ENCODE measurements around the gene PLA2G4A. TPM values are rescaled to one million over a fixed set of nuclear protein-coding genes. Genes with fewer than 3 reads are reported as not detected.

The PLA2G4A gene
- total RNA-seq, 1 donor from 2014 or later: 2.8 TPM

DNA sequence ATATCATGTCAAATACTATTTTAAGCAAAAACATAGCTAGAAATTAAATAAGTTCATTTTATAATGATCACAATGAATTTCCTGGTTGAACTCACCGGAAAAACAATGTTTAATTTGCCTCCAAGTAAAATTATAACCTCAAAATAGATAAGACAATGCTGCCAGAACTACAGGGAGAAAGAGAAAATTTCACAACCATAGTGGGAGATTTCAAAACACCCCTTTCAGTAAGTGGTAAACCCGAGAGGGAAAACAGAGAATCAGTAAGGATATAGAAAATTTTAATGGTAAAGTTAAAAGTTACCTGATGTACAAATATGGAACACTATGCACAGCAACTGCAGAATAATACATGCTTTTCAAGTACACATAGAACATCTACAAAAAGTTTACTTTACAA, 43.2 kb upstream of the PLA2G4A start:
- Mint-ChIP-seq H3K4me1 (ENCODE audit: unreplicated experiment) (no peaks in the 10 kb centered on the region), H3K27me3 (peaks cover 4% of the 10 kb centered on the region), H3K36me3 (no peaks in the 10 kb centered on the region), H3K9me3 (no peaks in the 10 kb centered on the region), H3K4me3 (no peak overlapping the region), H3K27ac (no peak overlapping the region)
- DNase-seq (ENCODE audit: extremely low spot score, unreplicated experiment): no peak
- TF ChIP-seq, protein P1, sequence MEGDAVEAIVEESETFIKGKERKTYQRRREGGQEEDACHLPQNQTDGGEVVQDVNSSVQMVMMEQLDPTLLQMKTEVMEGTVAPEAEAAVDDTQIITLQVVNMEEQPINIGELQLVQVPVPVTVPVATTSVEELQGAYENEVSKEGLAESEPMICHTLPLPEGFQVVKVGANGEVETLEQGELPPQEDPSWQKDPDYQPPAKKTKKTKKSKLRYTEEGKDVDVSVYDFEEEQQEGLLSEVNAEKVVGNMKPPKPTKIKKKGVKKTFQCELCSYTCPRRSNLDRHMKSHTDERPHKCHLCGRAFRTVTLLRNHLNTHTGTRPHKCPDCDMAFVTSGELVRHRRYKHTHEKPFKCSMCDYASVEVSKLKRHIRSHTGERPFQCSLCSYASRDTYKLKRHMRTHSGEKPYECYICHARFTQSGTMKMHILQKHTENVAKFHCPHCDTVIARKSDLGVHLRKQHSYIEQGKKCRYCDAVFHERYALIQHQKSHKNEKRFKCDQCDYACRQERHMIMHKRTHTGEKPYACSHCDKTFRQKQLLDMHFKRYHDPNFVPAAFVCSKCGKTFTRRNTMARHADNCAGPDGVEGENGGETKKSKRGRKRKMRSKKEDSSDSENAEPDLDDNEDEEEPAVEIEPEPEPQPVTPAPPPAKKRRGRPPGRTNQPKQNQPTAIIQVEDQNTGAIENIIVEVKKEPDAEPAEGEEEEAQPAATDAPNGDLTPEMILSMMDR (conservative IDR thresholded peaks at IDR 0.05): no peak

DNA sequence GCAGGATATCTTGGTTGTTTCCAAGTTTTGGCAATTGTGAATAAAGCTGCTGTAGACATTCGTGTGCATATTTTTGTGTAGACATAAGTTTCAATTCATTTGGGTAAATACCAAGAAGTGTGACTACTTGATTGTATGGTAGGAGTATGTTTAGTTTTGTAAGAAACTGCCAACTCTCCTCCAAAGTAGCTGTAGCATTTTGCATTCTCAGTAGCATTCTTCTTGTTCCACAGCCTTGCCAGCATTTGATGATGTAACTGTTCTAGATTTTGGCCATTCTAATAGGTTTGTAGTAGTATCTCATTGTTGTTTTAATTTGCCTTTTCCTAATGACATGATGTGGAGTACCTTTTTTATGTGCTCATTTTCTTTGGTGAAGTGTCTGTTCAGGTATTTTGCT, 38.6 kb upstream of the PLA2G4A start:
- TF ChIP-seq, protein P1 (conservative IDR thresholded peaks at IDR 0.05): no peak
- no peaks in the 10 kb centered on the region for H3K4me1 Mint-ChIP-seq (ENCODE audit: unreplicated experiment)
- H3K27ac Mint-ChIP-seq: no peak overlapping the region
- H3K9me3 Mint-ChIP-seq: no peaks in the 10 kb centered on the region
- H3K36me3 Mint-ChIP-seq: no peaks in the 10 kb centered on the region
- no peak overlapping the region for H3K4me3 Mint-ChIP-seq
- no peak for DNase-seq (ENCODE audit: extremely low spot score, unreplicated experiment)
- H3K27me3 Mint-ChIP-seq: no peaks in the 10 kb centered on the region

DNA sequence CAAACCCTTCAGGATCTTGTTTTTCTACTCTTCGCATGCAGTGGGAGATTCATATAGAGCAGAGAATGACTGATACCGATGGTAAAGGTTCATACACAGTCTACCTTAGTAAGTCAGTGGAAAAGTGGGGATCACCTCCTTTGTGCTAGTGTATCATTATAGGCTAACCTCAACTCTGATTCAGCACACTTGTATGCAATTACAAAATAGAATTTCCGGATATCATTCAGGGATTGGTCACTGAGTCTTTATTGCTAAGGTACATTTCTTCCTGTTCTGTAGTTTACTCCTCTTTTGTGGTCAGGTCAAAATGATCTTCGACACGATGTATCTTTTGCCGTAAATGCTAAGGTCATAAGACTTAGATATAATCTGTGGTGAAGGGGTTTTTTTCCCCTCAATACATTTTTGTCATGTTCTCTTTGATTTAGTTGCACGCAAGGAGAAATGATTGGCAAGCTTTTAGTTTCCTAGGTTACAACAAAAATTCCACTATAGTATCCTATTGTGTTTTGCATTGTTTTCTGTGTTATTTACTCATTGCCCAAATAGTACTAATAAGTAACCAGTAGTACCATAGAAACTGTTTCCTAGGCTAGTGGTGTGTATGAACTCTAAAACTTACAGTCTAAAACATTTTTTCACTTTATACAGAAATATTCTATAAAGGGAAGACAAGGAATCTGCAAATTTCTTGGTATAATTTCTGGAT, 35.7 kb upstream of the PLA2G4A start:
- Mint-ChIP-seq H3K27me3 (no peaks in the 10 kb centered on the region), H3K9me3 (no peaks in the 10 kb centered on the region), H3K36me3 (no peaks in the 10 kb centered on the region), H3K27ac (no peak overlapping the region), H3K4me1 (ENCODE audit: unreplicated experiment) (no peaks in the 10 kb centered on the region), H3K4me3 (no peak overlapping the region)
- TF ChIP-seq, protein P1 (conservative IDR thresholded peaks at IDR 0.05): no peak
- no peak for DNase-seq (ENCODE audit: extremely low spot score, unreplicated experiment)

DNA sequence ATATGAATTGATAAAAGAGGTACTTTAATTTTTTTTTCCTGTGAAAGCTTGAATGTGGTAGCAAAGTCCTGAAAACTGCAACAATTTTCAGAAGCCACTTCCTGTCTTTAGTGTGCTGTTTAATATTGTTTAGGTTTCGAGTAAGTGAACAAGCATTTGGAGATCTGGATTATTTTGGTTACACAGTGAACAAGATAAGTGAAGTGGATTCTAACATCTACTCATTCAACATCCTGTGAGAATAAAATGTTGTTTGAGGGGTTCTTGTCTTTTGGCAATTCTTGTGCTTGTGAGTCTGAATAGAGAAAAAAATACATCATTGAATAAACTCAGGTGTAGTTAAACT, 35.2 kb upstream of the PLA2G4A start:
- Mint-ChIP-seq H3K36me3 (no peaks in the 10 kb centered on the region), H3K4me1 (ENCODE audit: unreplicated experiment) (no peaks in the 10 kb centered on the region), H3K27ac (no peak overlapping the region), H3K9me3 (no peaks in the 10 kb centered on the region), H3K27me3 (no peaks in the 10 kb centered on the region), H3K4me3 (no peak overlapping the region)
- no peak for DNase-seq (ENCODE audit: extremely low spot score, unreplicated experiment)
- TF ChIP-seq, protein P1 (conservative IDR thresholded peaks at IDR 0.05): no peak

DNA sequence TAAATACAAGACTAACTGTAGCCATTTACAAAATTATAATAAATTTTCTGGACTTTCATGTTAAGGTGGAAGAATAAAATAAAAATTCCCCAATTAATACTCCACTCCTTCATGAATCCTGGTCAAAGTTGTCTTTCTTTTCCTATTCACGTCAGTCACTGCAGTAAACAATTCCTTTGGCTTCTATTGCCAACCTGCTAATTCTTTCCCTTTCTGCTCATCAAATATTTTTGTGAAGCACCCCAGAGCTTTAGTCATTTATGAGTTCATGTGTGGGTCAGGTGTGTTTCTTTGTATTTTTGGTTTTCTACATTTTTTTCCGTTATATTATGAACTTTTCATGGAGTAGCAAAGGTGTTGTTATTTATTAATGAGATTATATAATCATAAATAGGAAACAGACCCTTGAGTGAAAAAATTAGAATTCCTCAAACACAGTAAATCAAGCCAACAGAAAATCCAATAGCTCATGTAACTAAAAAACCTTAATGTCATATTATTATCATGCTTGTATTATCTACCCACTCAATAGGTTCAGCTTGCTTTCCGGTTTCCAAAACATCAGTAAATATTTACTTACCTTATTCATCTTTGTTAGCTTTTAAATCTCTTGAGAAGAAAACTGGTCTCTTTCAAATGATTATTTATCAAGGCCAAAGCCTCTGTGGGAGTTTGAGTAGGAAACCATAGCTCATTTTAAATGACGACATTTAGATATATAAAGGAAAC, 29.6 kb upstream of the PLA2G4A start:
- no peak for DNase-seq (ENCODE audit: extremely low spot score, unreplicated experiment)
- no peaks in the 10 kb centered on the region for H3K9me3 Mint-ChIP-seq
- no peaks in the 10 kb centered on the region for H3K27me3 Mint-ChIP-seq
- no peaks in the 10 kb centered on the region for H3K36me3 Mint-ChIP-seq
- no peak overlapping the region for H3K4me3 Mint-ChIP-seq
- TF ChIP-seq, protein P1 (conservative IDR thresholded peaks at IDR 0.05): no peak
- no peaks in the 10 kb centered on the region for H3K4me1 Mint-ChIP-seq (ENCODE audit: unreplicated experiment)
- no peak overlapping the region for H3K27ac Mint-ChIP-seq
